ENCODE data around the gene TMEM239.
"Not testable (repeated sequence)": the region's sequence is repeated elsewhere in the genome, so short reads cannot be mapped to it uniquely, and the experiment has no call there.

Gene TMEM239

GRCh38 chr20:2799688-2800520 lies 16.3 kb upstream of the TMEM239 start:
- no peak for DNase-seq

- DNase-seq: no peak
These were observed 15.5 kb upstream of the TMEM239 start, which contains the start of gene CPXM1 for GRCh38 chr20:2800521-2801285. Gene CPXM1 (minus strand): TSS chr20:2800627. CDS start chr20:2800572, 55 bp downstream.

- DNase-seq: no peak
These were observed 14.9 kb upstream of the TMEM239 start for GRCh38 chr20:2801286-2801728.

- DNase-seq: no peak
These were observed 11.9 kb upstream of the TMEM239 start for GRCh38 chr20:2804041-2804828.

GRCh38 chr20:2804852-2805688 lies 11.1 kb upstream of the TMEM239 start:
- no peak for DNase-seq

- DNase-seq: no peak
These were observed 10.3 kb upstream of the TMEM239 start for GRCh38 chr20:2805689-2806350.

GRCh38 chr20:2806351-2806701 lies 9.8 kb upstream of the TMEM239 start:
- DNase-seq: no peak

GRCh38 chr20:2807019-2807418 lies 9.1 kb upstream of the TMEM239 start:
- DNase-seq: no peak

GRCh38 chr20:2807929-2808328 lies 8.2 kb upstream of the TMEM239 start:
- DNase-seq: not testable (repeated sequence)

GRCh38 chr20:2809690-2810089 lies 6.5 kb upstream of the TMEM239 start:
- no peak for DNase-seq

- DNase-seq: no peak
These were observed 4.0 kb upstream of the TMEM239 start for GRCh38 chr20:2812189-2812588.

- DNase-seq: no peak
These were observed 2.1 kb upstream of the TMEM239 start for GRCh38 chr20:2814076-2814475.

- DNase-seq: no peak
These were observed 1.5 kb upstream of the TMEM239 start, which contains the start of gene C20orf141 for GRCh38 chr20:2814587-2815051. Gene C20orf141 (plus strand): TSS chr20:2814987. CDS start chr20:2815185, 198 bp downstream.

- DNase-seq: no peak
These were observed 793 bp upstream of the TMEM239 start for GRCh38 chr20:2815242-2815900.

- DNase-seq: peak in 1 of 2 experiments; percentile 12
These were observed 598 bp downstream of the TMEM239 start for GRCh38 chr20:2816583-2817340.

- no peak for DNase-seq
These were observed 1.2 kb downstream of the TMEM239 start for GRCh38 chr20:2817341-2817726.

- DNase-seq: no peak
These were observed 1.9 kb downstream of the TMEM239 start for GRCh38 chr20:2817891-2818595.

GRCh38 chr20:2820084-2820895 lies 4.1 kb downstream of the TMEM239 start:
- DNase-seq: no peak

Measured in SHP77 (cell line).